Measurements from ENCODE around the gene CNTN4. TPM values are rescaled to one million over a fixed set of nuclear protein-coding genes. Genes with fewer than 3 reads are reported as not detected.

The CNTN4 gene
- total and polyA plus RNA-seq, 7 donors: 0.17 to 3.2 (median 0.42) TPM

- Histone ChIP-seq H3K4me1 (no peaks in the 10 kb centered on the region), H3K9me3 (no peaks in the 10 kb centered on the region), H3K36me3 (ENCODE audit: insufficient read depth in 1 of 2, low read depth in 1 of 2) (no peaks in the 10 kb centered on the region), H3K4me3 (no peak overlapping the region), H3K27ac (no peak overlapping the region), H3K27me3 (ENCODE audit: insufficient read depth in 3 of 3, low read length in 2 of 3) (no peaks in the 10 kb centered on the region)
- WGBS, 3 donors: 52 to 62% (median 55%) methylated on average over 1 of the region's 1 CpG
- ATAC-seq: no peak
- TF ChIP-seq, protein P1, sequence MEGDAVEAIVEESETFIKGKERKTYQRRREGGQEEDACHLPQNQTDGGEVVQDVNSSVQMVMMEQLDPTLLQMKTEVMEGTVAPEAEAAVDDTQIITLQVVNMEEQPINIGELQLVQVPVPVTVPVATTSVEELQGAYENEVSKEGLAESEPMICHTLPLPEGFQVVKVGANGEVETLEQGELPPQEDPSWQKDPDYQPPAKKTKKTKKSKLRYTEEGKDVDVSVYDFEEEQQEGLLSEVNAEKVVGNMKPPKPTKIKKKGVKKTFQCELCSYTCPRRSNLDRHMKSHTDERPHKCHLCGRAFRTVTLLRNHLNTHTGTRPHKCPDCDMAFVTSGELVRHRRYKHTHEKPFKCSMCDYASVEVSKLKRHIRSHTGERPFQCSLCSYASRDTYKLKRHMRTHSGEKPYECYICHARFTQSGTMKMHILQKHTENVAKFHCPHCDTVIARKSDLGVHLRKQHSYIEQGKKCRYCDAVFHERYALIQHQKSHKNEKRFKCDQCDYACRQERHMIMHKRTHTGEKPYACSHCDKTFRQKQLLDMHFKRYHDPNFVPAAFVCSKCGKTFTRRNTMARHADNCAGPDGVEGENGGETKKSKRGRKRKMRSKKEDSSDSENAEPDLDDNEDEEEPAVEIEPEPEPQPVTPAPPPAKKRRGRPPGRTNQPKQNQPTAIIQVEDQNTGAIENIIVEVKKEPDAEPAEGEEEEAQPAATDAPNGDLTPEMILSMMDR (IDR thresholded peaks at IDR 0.05): no peak
- intact Hi-C loops (cut with DNase I): no loop called here
- no peak for DNase-seq
Observed at GRCh38 chr3:2372306-2372705, 273.6 kb downstream of the CNTN4 start.

DNA sequence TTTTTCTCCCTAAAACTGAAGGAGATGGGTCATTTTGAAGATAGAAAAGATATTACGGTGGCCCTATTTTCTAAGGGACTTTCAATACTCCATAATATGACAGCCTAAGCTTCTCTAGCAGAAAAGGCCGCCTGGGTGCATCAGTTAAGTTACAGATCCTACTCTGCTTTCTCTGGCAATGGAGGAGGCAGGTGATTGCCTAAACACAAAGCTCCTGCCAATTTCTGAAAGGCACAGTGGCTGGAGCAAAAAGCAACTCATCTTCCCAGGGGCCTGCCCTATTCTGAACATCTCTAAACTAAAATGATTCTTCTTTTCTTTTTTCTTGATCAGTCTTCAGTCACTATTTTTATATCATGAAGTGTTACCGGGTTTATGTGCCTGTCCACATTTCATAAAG lies 276.7 kb downstream of the CNTN4 start:
- TF ChIP-seq, protein P1 (IDR thresholded peaks at IDR 0.05): no peak
- Histone ChIP-seq H3K4me1 (no peaks in the 10 kb centered on the region), H3K27me3 (ENCODE audit: insufficient read depth in 3 of 3, low read length in 2 of 3) (no peaks in the 10 kb centered on the region), H3K36me3 (ENCODE audit: insufficient read depth in 1 of 2, low read depth in 1 of 2) (no peaks in the 10 kb centered on the region), H3K9me3 (no peaks in the 10 kb centered on the region), H3K27ac (no peak overlapping the region), H3K4me3 (no peak overlapping the region)
- intact Hi-C loops (cut with DNase I): no loop called here
- 58 to 75% (median 70%) methylated on average over 3 of the region's 3 CpGs for WGBS, 3 donors
- no peak for ATAC-seq
- DNase-seq: no peak

DNA sequence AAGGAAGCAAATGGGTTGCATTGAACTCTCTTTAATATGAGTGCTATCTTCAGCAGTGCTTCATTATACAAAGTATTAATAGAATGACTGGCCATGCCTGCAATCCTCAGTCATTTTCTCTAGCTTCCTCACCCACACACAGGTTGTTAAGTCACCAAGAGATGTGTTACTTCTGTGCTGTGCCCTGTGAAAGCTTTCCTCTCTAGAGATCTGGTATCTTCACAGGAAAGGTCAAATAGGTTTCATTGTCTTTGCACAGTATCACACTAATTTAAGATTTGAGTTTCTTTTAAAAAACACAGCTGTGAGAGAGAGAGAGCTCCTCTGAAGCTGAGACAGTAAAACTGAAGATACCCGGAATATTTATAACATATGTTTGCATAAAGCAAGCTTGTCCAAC lies 278.6 kb downstream of the CNTN4 start:
- DNase-seq: no peak
- 40 to 49% (median 46%) methylated on average over 1 of the region's 1 CpG for WGBS, 3 donors
- Histone ChIP-seq H3K4me1 (no peaks in the 10 kb centered on the region), H3K9me3 (no peaks in the 10 kb centered on the region), H3K27ac (no peak overlapping the region), H3K27me3 (ENCODE audit: insufficient read depth in 3 of 3, low read length in 2 of 3) (no peaks in the 10 kb centered on the region), H3K36me3 (ENCODE audit: insufficient read depth in 1 of 2, low read depth in 1 of 2) (no peaks in the 10 kb centered on the region), H3K4me3 (no peak overlapping the region)
- intact Hi-C loops (cut with DNase I): no loop called here
- no peak for ATAC-seq
- TF ChIP-seq, protein P1 (IDR thresholded peaks at IDR 0.05): no peak

- ATAC-seq: no peak
Observed at GRCh38 chr3:2390926-2391532, 292.4 kb downstream of the CNTN4 start.

More at GRCh38 chr3:2390926-2391532, 292.4 kb downstream of the CNTN4 start:
- no peaks in the 10 kb centered on the region for H3K36me3 ChIP-seq (ENCODE audit: insufficient read depth in 1 of 2, low read depth in 1 of 2)
- H3K4me1 ChIP-seq: no peaks in the 10 kb centered on the region
- TF ChIP-seq, protein P1 (IDR thresholded peaks at IDR 0.05): no peak
- H3K27me3 ChIP-seq (ENCODE audit: insufficient read depth in 3 of 3, low read length in 2 of 3): no peaks in the 10 kb centered on the region
- WGBS, 3 donors: 59 to 65% (median 59%) methylated on average over 2 of the region's 2 CpGs
- no peak for DNase-seq
- no peak overlapping the region for H3K4me3 ChIP-seq
- no peaks in the 10 kb centered on the region for H3K9me3 ChIP-seq
- intact Hi-C loops (cut with DNase I): no loop called here
- H3K27ac ChIP-seq: no peak overlapping the region

Data from psoas muscle (tissue), 8 donors.